Measurements from ENCODE around the gene EEF1G.
"Not testable (repeated sequence)": the region's sequence is repeated elsewhere in the genome, so short reads cannot be mapped to it uniquely, and the experiment has no call there.

EEF1G gene, protein sequence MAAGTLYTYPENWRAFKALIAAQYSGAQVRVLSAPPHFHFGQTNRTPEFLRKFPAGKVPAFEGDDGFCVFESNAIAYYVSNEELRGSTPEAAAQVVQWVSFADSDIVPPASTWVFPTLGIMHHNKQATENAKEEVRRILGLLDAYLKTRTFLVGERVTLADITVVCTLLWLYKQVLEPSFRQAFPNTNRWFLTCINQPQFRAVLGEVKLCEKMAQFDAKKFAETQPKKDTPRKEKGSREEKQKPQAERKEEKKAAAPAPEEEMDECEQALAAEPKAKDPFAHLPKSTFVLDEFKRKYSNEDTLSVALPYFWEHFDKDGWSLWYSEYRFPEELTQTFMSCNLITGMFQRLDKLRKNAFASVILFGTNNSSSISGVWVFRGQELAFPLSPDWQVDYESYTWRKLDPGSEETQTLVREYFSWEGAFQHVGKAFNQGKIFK

DNA sequence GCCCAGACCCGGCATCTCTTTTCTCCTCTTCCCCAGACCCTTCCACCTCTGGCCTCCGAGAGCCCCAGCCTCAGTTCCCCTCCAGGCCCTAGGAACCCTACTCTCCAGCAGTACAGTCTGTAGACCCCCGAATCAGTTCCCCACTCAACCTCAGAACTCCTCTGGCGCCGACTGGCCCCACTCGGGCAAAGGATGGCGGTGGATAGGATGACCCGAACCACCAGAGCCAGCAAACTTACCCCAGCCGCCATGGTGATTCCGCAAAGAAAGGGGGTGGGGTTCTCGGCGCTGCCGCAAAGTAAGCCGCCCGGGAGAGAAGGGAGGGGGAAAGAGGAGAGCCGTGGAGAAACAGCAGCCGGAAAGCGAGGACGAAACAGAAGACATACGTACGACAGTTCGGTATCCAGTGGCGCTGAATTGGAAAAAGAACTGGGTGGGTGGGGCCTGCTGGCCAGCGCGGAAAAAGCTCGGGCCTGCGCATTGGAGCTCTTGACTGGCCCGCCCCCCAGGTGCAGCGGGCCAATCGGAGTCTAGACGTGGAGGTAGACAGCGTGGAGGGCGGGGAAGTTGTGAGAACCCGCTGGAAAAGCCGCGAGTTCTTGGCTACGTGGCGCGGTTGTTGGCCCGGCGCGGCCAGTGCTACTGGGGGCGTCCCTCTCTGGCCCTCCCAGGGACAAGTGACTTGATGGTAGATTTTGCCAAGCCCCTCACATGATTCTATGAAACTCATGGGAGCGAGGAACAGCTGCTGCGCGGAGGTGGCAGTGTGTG is at the start of gene EEF1G:
EEF1G (minus strand) TSS at position 300 of the 771 bp plus-strand sequence; CDS start at position 251, 49 bp downstream.
- TF ChIP-seq, protein P1, sequence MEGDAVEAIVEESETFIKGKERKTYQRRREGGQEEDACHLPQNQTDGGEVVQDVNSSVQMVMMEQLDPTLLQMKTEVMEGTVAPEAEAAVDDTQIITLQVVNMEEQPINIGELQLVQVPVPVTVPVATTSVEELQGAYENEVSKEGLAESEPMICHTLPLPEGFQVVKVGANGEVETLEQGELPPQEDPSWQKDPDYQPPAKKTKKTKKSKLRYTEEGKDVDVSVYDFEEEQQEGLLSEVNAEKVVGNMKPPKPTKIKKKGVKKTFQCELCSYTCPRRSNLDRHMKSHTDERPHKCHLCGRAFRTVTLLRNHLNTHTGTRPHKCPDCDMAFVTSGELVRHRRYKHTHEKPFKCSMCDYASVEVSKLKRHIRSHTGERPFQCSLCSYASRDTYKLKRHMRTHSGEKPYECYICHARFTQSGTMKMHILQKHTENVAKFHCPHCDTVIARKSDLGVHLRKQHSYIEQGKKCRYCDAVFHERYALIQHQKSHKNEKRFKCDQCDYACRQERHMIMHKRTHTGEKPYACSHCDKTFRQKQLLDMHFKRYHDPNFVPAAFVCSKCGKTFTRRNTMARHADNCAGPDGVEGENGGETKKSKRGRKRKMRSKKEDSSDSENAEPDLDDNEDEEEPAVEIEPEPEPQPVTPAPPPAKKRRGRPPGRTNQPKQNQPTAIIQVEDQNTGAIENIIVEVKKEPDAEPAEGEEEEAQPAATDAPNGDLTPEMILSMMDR (conservative IDR thresholded peaks at IDR 0.05; ENCODE audit: low read length) = no peak
- peak; percentile 100 for DNase-seq (ENCODE audit: low read depth)
- peak within 1 kb of the TSS; percentile 98 for H3K4me3 ChIP-seq (ENCODE audit: low read length)

DNA sequence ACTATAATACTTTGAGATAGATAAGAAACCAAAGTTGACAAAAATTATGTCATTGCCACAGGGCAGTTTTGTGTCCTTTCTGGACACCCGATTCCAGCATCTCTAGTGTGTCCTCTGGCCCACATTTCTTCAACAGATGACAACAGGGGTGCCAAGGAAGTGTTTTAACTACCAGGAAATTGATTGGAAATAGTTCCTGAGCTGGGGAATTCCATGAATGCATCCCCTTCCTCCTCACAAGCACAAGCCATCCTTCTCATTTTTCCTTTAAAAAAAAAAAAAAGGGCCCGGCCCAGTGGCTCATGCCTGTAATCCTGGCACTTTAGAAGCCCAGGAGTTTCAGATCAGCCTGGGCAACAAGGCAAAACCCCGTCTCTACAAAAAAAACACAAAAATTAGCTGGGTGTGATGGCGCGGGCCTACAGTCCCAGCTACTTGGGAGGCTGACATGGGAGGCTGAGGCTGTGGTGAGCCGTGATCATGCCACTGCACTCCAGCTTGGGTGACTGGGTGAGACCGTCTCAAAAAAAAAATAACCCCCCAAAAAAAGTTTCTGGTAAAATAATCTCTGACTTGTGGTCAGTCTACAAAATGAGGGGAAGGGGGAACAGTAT is 48.9 kb upstream of the EEF1G start:
- TF ChIP-seq, protein P1 (conservative IDR thresholded peaks at IDR 0.05; ENCODE audit: low read length) = no peak
- peak overlapping the region; percentile 48 for H3K4me3 ChIP-seq (ENCODE audit: low read length)
- DNase-seq (ENCODE audit: low read depth) = no peak

DNA sequence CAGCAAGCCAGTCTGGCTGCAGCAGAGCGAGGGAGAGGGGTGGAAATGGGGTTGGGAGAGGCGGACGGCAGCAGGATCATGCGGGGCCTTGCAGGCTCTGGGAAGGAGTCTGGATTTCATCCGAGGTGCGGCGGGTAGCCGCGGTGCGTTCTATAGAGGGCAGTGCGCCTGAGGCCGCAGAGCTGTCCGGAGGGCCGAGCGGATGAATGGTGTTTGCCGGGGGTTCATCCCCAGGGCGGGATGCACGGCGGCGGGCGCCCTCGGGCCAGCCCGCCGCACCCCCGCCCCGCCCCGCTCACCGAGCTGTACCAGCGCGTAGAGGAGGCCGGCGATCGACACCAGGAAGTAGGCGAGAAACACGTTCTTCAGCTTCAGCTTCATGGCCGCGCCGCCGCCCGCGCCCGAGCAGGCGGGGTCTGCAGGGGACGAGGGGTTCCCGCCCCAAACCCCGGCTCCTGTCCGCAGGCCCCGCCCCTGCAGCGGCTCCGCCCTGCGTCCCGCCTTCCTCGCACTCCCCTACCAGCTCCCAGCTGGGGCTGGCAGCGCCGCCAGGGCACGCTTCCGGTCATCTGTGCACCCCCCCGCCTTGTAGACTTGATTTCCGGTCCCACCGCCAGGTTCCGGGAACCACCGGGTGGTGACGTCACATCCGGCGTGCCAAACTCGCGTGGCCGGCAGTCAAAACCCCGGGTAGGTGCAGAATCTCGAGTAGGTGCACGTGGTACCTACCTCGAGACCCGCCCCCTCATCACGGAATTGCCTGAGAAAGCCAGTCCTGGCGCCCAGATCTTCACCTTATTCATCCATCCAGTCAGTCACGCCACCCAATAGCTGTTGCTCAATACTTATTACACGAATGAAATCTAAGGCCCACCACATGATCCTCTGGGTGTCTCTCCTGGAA is 48.1 kb upstream of the EEF1G start, which contains the start of gene B3GAT3:
B3GAT3 (minus strand) TSS at position 420 of the 904 bp plus-strand sequence; CDS start at position 381, 39 bp downstream.
- DNase-seq (ENCODE audit: low read depth) = peak; percentile 98
- TF ChIP-seq, protein P1 (conservative IDR thresholded peaks at IDR 0.05; ENCODE audit: low read length) = no peak

DNA sequence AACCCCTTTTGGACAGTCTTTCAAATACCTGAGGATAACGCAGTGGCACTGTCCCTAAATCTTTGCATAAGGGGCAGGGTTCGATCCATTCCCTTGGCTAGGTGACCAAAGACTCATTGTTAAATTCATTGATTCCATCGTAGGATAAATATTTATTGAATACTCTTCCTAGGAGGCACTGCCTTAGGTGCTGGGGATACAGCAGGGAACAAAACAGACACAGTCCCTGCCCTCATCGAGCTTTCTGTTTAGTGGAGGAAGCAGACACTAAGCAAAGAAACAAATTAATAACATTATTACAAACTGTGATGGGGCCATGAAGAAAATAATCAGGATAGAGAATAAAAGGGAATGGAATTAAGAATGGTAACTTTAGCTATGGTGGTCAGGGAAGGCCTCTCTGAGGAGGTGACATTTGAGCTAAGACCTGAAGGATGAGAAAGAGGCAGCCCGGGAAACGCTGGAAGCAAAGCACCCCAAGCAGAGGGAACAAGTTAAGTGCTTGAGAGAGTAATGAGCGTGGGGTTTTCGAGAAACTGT is 47.4 kb upstream of the EEF1G start:
- H3K4me3 ChIP-seq (ENCODE audit: low read length) = peak overlapping the region; percentile 89
- DNase-seq (ENCODE audit: low read depth) = no peak
- TF ChIP-seq, protein P1 (conservative IDR thresholded peaks at IDR 0.05; ENCODE audit: low read length) = no peak

More for the DNA sequence above, 48.1 kb upstream of the EEF1G start, which contains the start of gene B3GAT3:
- H3K4me3 ChIP-seq (ENCODE audit: low read length) = peak within 1 kb of the TSS; percentile 89

DNA sequence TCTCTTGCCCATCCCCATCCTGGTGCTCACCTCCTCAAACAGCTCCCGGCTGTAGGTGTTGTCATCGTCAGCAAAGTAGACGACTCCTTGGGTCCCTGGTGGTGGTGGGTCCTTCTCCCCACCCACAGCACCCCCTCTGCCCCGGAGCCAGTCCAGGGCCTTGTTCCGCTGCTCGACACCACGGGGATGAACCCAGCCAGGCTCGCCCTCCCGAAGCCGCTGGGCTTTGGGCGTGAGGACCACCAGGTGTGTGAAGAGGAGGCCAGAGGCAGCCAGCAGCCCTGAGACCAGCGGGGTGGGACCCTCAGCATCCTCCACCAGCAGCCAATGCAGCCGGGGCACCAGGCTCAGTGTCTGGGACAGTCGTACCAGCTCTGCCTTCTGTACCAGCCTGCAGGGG is 43.3 kb upstream of the EEF1G start:
- DNase-seq (ENCODE audit: low read depth); H3K4me3 ChIP-seq (ENCODE audit: low read length): not testable (repeated sequence)

DNA sequence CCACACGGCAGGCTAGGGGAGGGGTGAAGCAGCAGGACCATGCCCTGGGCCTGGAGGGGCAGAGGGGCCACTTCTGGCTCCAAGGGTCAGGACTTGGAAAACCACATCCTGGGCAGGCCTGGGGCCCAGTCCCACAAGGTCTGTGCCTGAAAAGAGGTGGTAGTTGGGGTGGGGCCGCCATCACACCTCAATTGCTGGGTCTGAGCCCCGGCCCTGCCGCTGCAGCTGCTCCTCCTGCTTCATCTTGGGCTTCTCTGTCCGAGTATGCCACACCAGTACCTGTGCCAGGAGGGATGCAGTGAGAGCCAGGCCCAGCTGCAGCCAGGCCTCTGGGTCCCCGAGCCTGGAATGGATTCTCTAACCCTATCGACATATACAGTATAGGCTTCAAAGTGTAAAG is 41.8 kb upstream of the EEF1G start:
- DNase-seq (ENCODE audit: low read depth) = no peak
- H3K4me3 ChIP-seq (ENCODE audit: low read length) = no peak overlapping the region
- TF ChIP-seq, protein P1 (conservative IDR thresholded peaks at IDR 0.05; ENCODE audit: low read length) = no peak

Data from AG10803 (cell line).